Activated B cell treated with CpG ODN at 0.5 μM for 24 hours (primary cell): Measurements from ENCODE around the gene AMPD3. TPM values are rescaled to one million over a fixed set of nuclear protein-coding genes. Genes with fewer than 3 reads are reported as not detected.

ENCODE experiments used
- ATAC-seq: fragments of 200-7000 bp; cut with Tn5 transposase; one replicate; pipeline ENCODE4 v1.10.0; 2021; ENCODE audit warnings: low read depth, mild to moderate bottlenecking, moderate library complexity
- CTCF ChIA-PET: fragments of 350-600 bp; sonication (Branson Sonifier 250); formaldehyde crosslinking; loops from one replicate; lab custom pipeline; 2021; ENCODE audit warnings: antibody characterized with exemption; lab: Charles Lee
- POLR2A ChIA-PET: fragments of 350-600 bp; sonication (Branson Sonifier 250); formaldehyde crosslinking; loops from one replicate; lab custom pipeline; 2021; ENCODE audit warnings: antibody characterized with exemption; lab: Charles Lee
- DNase-seq: peaks from one replicate; pipeline ENCODE4 v3.0.0; 2022
- H3K27ac Mint-ChIP-seq: one replicate; pipeline ENCODE4 v1.8.0; 2020; ENCODE audit warnings: mixed read lengths
- H3K27me3 Mint-ChIP-seq: one replicate; pipeline ENCODE4 v1.8.0; 2021; ENCODE audit warnings: mixed read lengths
- H3K36me3 Mint-ChIP-seq: one replicate; pipeline ENCODE4 v1.8.0; 2021; ENCODE audit warnings: low read depth, mixed read lengths
- H3K4me1 Mint-ChIP-seq: one replicate; pipeline ENCODE4 v1.8.0; 2021; ENCODE audit warnings: mixed read lengths
- H3K4me3 Mint-ChIP-seq: one replicate; pipeline ENCODE4 v1.8.0; 2020; ENCODE audit warnings: mild to moderate bottlenecking, mixed read lengths
- H3K9me3 Mint-ChIP-seq: one replicate; pipeline ENCODE4 v1.8.0; 2020; ENCODE audit warnings: mixed read lengths
- CTCF ChIP-seq: fragments of 200-600 bp; IDR thresholded peaks from one replicate; pipeline ENCODE4 v1.8.0; 2022; ENCODE audit warnings: antibody characterized with exemption, mild to moderate bottlenecking
- intact Hi-C: fragments of 100-400 bp; cut with micrococcal nuclease; formaldehyde crosslinking; loops from one replicate; pipeline ENCODE4 v1.15.1; 2024
- total RNA-seq: library from RNA; stranded (reverse); gene quantifications from 2 replicates; pipeline ENCODE4 v1.2.3, GENCODE V29; 2022

AMPD3 gene
- total RNA-seq, 1 donor from 2014 or later: 116 TPM

- ATAC-seq (no peak), DNase-seq (no peak)
- POLR2A ChIA-PET: interaction anchor here (0.6 kb wide), 1 partner anchor 9 kb away, joined by 8 read pairs; no protein-coding TSS in a partner anchor
- Mint-ChIP-seq H3K4me1 (peaks cover 24% of the 10 kb centered on the region), H3K4me3 (no peak overlapping the region), H3K27me3 (no peaks in the 10 kb centered on the region), H3K36me3 (no peaks in the 10 kb centered on the region), H3K9me3 (peaks cover 4% of the 10 kb centered on the region), H3K27ac (no peak overlapping the region)
- TF ChIP-seq CTCF: no peak
- CTCF ChIA-PET: interaction anchor here (1.3 to 2.0 kb wide), 2 partner anchors 9 to 11 kb away, joined by 4 to 6 read pairs; partner anchors contain the start of gene RNF141
- intact Hi-C loops: no loop called here
Observed at GRCh38 chr11:10551290-10551592, 96.2 kb downstream of the AMPD3 start.

- ChIA-PET CTCF (interaction anchor here (2.0 kb wide), 1 partner anchor 11 kb away, joined by 6 read pairs; the partner anchor contains the start of gene RNF141), POLR2A (no interaction called here)
- Mint-ChIP-seq H3K9me3 (peaks cover 4% of the 10 kb centered on the region), H3K4me1 (peaks cover 27% of the 10 kb centered on the region), H3K27me3 (no peaks in the 10 kb centered on the region), H3K27ac (no peak overlapping the region), H3K36me3 (no peaks in the 10 kb centered on the region), H3K4me3 (no peak overlapping the region)
- no peak for TF ChIP-seq CTCF
- ATAC-seq (no peak), DNase-seq (no peak)
- intact Hi-C loops: no loop called here
Observed at GRCh38 chr11:10551845-10552352, 96.8 kb downstream of the AMPD3 start.

- ChIA-PET POLR2A (no interaction called here), CTCF (interaction anchor here (1.5 kb wide), 1 partner anchor 15 kb away, joined by 8 read pairs; the partner anchor contains the start of gene RNF141)
- no peak overlapping the region for H3K27ac Mint-ChIP-seq
- no peaks in the 10 kb centered on the region for H3K27me3 Mint-ChIP-seq
- no peaks in the 10 kb centered on the region for H3K36me3 Mint-ChIP-seq
- TF ChIP-seq CTCF: no peak
- ATAC-seq (no peak), DNase-seq (no peak)
- peaks cover 25% of the 10 kb centered on the region for H3K4me1 Mint-ChIP-seq
- H3K9me3 Mint-ChIP-seq: peaks cover 4% of the 10 kb centered on the region
- H3K4me3 Mint-ChIP-seq: no peak overlapping the region
- intact Hi-C loops: no loop called here
Observed at GRCh38 chr11:10556590-10556989, 101.5 kb downstream of the AMPD3 start.

Other genes with a start within 250 kb of the AMPD3 start
- 7.9 and 12.0 TPM in 2 replicates for gene SBF2, start 161.0 kb upstream of the AMPD3 start, total RNA-seq
- gene ADM, start 150.2 kb upstream of the AMPD3 start, total RNA-seq: 1.2 and 1.3 TPM in 2 replicates
- gene RNF141, start 85.9 kb downstream of the AMPD3 start, total RNA-seq: 32.8 and 36.9 TPM in 2 replicates
- not detected in 2 replicates for gene LYVE1, start 113.4 kb downstream of the AMPD3 start, total RNA-seq
- gene IRAG1, start 238.5 kb downstream of the AMPD3 start, total RNA-seq: not detected in 2 replicates